HepG2 (cell line): ENCODE measurements around the gene PTPN22.

ENCODE experiments used
- FOXM1 ChIP-seq: sonication (generic); formaldehyde crosslinking; IDR thresholded peaks from 2 replicates; pipeline ENCODE4 v1.5.0; 2020; ENCODE audit warnings: missing genetic modification reagents
- MEIS2 ChIP-seq: sonication (generic); formaldehyde crosslinking; IDR thresholded peaks from 2 replicates; pipeline ENCODE4 v1.9.0; 2021; ENCODE audit warnings: mild to moderate bottlenecking, missing genetic modification reagents
- POLR2A ChIP-seq, 2 experiments: IDR thresholded peaks; 2 replicates each; pipeline ENCODE4 v1.6.1; 2011; ENCODE audit warnings: low read depth in 2 of 2, low read length in 2 of 2, mild to moderate bottlenecking in 1 of 2, moderate library complexity in 1 of 2; ENCODE audit not compliant: insufficient read depth in 1 of 2

DNA sequence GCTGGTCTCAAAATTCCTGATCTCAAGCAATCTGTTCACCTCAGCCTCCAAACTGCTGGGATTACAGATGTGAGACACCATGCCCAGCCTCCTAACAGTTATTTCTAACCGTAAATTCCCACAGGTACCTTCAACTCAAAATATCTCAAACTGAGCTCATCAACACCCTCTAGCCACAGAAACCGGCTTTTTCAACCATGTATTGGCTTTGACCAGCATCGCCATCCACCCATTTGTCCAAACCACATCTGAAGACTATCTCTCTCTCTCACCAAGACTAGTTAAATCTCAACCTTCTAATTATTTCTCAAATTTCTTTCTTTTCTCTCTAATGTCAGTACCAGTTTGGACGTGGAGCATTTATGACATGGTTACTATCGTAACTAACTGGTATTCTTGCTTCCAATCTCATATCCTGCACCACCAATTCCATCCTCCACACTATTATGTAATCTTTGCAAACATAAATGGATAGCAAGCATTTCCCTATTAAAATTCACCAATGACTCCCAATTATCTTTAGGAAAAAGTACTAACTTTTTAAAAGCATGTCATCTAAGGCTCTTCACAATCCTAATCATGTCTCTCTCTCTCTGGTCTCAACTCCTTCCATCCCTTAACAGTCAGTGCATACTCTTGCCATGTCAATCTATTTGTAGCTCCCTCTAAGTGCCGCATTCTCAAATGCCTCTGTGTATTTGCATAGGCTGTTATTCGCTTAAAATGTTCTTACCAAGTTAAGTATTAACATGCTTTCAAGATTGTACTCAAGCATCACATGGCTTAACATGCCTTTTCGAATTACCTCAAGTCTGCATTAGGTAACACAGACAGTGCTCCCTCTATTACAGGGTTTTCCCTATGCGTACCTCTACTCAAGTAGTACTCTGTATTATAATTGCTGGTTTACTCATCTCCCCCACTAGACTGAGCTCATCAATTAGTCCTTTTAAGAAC is 77.4 kb downstream of the PTPN22 start:
- no peak for TF ChIP-seq POLR2A (IDR thresholded peaks at IDR 0.05; ENCODE audit: insufficient read depth in 1 of 2, low read depth in 2 of 2, low read length in 2 of 2)
- TF ChIP-seq MEIS2 (CRISPR knock-in tag): no peak
- no peak for TF ChIP-seq FOXM1 (CRISPR knock-in tag)
